HPDE6-E6E7 (cell line): ENCODE measurements around the gene CDK16.

Source experiments
- DNase-seq: peaks from one replicate; pipeline ENCODE4 v3.0.0; 2011; ENCODE audit warnings: missing footprints; ENCODE audit errors: extremely low spot score

The CDK16 gene

DNA sequence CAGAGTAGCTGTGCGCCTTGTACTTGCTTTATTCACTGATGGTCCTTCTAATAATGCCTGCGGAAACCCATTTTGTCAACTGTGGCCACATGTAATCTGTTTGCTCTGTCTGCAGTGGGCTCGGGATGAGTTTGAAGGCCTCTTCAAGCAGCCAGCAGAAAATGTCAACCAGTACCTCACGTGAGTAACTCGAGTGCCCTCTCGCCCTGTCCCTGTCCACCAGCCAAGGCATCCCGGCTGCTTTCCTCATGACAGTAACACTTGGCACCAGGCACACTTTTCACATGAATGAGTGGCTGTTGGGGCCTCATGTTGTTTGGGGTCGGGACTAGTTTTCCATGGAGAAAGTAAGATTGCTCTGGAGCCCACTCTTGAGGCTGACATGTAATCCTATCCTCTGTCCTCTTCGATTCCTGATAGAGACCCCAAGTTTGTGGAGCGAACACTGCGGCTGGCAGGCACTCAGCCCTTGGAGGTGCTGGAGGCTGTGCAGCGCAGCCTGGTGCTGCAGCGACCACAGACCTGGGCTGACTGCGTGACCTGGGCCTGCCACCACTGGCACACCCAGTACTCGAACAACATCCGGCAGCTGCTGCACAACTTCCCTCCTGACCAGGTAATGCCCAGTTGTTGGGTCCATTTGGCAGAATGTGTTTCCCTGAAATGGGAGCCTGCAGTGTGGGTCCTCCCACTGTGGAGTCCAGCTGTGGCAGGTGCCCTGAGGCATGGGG lies 8.8 kb upstream of the CDK16 start:
- no peak for DNase-seq

DNA sequence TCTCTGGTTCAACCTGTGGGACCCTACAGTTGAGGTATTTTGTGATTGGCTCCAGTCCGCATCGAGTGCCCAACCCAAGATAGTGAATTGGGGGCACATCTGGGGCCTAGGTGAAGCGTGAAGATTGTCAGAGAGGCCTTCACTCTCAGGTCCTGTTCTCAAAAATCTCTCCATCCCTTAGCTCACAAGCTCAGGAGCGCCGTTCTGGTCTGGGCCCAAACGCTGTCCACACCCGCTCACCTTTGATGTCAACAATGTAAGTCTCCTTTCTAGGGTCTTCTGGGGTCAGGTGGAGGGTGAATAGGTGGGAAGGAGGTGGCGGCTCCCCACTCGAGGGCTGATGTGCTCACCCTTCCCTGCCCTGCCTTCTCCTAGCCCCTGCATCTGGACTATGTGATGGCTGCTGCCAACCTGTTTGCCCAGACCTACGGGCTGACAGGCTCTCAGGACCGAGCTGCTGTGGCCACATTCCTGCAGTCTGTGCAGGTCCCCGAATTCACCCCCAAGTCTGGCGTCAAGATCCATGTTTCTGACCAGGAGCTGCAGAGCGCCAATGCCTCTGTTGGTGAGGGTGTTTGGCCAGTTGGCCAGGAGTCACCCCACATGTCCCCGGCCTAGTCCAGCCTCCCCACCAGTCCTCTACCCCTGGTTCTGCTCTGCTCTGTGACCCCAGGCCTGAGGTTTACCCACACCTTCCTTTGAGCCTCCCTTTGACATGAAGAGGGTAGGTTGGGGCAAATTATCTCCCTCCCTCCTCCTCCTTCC lies 7.6 kb upstream of the CDK16 start:
- DNase-seq = no peak

DNA sequence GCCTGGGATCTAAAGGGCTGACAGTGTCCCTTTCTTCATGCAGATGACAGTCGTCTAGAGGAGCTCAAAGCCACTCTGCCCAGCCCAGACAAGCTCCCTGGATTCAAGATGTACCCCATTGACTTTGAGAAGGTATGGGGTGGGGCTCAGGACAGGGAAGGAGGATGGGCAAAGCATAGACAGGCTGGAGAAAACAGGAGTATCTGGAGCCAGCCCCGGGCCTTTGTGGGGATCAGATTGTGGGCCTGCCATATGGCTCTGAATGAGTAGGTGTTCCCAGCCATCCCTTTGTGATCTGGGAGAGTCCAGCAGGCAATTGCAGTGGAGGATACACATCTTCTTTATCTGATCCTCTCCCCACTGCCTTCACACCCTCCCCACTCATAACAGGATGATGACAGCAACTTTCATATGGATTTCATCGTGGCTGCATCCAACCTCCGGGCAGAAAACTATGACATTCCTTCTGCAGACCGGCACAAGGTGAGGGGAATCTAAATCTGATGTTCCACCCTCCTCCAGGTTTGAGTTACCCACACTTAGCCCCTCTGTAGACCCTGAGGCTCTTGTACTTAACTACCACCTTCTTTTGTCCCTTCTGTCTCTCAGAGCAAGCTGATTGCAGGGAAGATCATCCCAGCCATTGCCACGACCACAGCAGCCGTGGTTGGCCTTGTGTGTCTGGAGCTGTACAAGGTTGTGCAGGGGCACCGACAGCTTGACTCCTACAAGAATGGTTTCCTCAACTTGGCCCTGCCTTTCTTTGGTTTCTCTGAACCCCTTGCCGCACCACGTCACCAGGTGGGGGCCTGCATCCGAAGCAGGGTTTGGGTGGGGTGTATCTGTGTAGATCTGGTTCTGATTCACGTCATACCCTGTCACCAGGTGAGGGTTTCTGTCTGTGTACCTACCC lies 5.8 kb upstream of the CDK16 start:
- no peak for DNase-seq

DNA sequence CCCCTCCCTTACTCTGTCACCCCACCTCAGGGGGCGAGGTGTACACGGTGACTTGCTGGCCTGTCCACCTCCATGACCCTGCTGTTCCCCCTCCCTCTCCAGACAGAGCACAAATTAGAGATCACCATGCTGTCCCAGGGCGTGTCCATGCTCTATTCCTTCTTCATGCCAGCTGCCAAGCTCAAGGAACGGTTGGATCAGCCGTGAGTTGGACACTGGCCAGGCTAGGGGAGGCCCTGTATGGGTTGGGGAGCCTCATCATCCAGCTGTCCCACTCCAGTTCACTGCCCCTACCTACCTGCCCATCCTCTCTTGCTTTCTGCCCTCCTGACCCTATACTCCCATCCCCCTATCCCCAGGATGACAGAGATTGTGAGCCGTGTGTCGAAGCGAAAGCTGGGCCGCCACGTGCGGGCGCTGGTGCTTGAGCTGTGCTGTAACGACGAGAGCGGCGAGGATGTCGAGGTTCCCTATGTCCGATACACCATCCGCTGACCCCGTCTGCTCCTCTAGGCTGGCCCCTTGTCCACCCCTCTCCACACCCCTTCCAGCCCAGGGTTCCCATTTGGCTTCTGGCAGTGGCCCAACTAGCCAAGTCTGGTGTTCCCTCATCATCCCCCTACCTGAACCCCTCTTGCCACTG lies 3.9 kb upstream of the CDK16 start:
- DNase-seq = no peak

DNA sequence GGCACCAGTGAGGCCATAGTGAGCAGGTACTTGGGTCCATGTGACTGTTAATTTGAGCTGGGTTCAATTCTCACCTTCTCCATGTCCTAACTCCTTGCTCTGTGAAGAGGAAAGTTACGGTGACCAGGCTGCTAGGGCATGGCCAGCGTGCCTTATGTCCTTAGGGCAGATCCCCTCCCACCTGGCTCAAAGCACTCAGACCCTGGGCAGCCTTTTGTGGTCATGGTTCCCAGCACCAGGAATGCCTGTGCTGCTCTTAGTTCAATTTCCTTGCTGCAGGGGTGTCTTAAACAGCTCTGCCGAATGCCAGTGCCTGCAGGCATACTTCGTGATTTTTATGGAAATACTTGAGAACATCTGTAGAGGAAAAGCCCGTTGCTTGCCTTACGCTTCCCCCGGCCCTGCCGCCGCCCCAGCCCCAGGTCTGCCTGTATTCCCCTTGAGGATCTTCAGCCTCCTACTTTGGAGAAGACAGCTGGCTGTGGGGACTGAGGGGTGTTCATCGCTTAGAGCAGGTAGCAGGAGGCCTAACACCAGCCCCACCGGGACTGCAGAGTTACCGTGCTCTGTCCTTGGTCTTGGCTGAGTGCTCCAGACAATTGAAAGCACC lies 3.1 kb upstream of the CDK16 start:
- DNase-seq = no peak

DNA sequence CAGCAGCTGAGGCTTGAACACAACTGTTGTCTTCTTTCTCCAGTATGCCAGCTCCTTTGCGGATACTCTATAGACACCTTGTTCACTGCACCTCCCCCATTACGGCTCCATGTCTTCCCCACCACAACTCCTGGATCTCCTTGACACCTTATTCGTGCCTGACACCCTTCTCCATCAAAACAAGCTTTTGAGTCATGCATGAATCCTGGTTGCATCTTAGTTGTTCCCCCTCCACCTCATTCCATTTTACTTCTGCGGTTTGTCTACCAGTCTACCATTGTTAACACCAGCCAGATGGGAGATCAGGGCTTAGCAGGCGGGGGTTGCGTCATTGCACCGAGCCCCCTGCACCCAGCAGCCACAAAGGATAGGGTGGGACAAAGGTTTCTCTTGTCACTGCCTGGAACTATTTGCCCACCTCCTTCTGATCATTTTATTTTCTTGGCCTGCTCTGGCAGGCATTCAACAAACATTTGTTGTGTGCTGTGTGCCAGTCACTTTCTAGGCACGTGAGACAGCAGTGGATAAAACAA lies 2.0 kb upstream of the CDK16 start:
- DNase-seq = no peak

DNA sequence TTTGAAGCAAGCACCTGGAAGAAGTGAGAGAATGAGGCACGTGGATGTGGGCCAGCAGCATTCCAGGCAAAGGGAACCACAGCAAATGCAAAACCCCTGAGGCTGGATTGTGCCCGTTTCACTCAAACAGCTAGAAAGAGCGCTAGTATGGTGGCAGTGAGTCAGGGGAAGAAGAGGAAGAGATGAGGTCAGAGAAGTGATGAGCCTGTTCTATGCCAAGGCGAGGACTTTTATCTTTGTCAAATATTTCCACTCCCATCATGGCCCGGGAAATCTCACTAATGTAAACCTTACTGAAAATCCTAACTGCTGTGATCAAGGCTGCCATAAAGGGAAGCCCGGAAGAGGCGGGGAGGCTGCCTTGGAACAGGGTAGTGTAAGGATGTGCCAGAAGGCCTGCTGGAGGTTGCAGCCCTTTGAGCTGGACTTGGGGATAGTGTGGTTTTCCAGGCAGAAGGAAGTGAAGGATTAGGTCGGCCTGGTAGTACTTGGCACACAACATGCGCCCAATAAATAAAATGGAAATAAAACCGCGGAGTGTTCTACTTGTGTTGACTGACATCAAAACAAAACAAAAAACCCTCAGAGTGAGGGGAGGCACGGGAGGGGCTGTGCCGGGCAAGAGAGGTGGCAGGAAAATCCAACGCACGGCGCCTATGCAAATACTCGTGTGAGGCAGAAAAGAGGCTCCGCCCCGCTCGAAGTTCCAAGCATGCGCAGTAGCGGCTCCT lies 1.2 kb upstream of the CDK16 start:
- DNase-seq = peak; percentile 70

DNA sequence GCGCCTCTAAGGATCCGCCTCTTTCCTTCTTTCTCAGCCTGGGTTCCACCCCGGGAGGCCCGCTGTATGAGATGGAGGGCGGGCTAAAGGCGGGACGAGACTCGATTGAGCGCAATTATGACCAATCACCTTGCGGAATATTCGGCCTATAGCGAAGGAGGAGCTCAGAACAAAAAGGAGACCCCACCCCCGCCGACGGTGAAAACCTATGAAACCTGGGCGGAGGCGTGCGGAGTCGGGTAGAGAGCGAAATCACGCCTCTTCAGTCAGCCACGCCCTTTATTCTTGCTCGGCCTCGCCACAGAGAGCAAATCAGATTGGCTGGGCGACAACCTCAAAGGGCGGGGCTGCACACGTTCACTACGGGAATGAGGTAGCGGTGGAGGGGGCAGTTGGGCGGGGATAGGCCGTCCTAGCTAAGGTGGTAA lies 615 bp upstream of the CDK16 start:
- peak; percentile 92 for DNase-seq

DNA sequence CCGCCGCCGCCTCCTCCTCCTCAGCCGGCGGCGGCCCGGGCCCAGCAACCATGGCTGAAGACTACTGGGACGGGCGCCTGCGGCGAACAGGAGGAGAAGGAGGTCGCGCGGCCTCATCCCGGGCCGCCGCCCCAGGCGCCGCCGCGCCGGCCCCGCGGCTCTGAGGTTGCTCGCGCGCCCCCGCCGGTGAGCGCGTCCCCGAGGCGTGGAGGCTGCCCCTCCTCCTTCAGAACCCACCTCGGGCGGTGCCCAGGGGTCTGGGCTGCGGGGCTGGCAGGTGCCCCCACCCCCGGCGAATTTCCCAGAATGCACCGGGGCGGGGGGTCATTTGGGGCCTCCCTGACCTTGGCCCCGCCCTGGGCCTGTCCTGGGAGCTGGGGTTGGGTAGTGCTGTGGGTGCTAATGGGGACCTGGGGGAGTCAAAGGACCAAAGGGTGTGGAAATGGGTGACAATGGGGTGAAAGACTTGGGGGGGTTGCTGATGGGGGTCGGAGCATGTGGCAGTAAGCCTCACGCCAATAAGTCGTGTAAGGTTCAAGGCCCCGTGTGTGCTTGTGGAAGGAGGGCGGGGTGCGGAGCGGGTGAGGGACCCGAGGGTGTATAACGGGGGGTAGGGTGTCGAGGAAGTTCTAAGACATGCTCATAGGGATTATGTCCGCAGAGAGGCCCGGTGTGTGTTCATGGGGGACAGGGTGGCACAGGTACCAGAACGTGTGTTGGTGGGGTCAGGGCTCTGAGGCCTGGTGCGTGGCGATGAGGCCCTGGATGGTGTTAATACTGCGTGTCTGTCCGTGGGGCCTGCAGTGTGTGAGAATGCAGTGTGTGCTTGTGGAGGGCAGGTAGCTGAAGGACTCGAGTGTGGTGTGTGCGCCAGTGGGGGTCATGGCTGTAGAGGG lies 687 bp downstream of the CDK16 start:
- no peak for DNase-seq

DNA sequence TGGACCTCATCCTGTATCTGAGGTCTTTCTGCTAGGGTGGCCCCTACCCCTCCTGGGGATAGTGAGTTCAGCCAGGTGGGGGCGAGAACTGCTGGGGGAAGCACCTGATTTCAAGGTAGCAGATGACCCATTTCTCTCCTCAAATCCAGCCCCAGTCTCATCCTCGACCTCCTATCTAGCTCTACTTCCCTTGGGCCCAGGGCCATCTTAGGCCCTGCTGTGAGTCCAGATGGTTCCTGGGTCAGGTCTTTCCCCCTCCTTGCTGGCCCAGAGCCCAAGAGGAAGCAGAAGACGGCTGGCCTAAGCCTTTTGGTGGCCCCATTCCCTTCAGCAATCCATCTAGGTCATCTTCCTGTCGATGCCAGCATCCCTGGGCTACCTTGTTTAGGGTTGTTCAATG lies 3.3 kb downstream of the CDK16 start:
- no peak for DNase-seq

DNA sequence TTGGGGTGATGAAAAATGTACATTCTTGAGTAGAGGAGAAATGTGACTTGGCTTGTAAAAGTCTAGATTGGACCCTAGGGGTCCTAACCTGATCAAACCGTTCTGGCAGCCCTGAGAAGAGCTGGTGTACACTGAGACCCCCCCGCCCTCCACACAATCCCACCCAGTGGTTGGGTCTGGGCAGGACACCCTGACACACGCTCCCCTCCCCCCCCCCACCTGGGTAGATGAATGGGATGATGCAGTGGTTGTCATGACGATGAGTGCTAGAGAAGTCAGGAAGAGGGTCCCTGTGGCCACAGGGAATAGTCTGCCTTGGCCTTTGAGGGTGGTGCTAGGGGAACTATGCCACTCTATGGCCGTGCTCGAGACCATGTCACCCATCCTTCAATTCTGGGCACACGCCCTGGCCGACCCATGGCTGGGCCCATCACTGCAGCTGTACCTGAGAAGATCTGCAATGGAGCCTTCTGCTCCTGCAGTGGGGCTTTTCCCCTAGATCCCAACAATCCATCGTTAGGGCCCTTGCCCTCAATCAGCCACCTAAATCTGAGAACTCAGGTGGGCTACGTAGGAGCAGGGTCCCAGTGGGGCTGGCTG lies 4.4 kb downstream of the CDK16 start:
- DNase-seq = no peak

DNA sequence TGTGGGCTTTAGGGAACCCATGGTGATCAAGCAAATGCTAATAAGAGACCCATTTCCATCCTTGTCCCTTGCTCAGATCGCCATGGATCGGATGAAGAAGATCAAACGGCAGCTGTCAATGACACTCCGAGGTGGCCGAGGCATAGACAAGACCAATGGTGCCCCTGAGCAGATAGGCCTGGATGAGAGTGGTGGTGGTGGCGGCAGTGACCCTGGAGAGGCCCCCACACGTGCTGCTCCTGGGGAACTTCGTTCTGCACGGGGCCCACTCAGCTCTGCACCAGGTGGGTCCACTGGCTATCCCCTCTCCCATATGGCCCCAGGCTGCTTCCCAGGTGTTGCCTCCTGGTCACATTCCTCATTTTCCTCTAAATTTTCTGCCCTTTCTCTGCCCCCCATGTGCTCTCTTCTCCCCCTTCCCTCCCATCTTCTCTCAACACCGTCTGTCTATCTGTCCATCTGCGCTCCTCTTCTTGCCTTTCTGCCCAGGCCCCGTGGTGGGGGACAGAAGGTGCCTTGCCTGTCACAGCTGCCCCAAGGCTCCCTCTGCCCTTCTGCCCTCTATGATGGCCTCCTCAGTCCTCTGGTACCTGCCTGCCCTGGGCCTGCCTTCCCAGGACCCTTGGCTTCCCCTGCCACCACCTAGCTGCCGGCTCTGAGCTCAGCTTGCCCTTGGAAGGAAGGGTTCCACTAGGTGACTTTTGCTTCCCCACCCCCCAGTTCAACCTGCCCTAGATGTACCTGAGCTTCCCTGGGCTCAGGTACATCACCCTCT lies 5.2 kb downstream of the CDK16 start:
- DNase-seq = no peak

DNA sequence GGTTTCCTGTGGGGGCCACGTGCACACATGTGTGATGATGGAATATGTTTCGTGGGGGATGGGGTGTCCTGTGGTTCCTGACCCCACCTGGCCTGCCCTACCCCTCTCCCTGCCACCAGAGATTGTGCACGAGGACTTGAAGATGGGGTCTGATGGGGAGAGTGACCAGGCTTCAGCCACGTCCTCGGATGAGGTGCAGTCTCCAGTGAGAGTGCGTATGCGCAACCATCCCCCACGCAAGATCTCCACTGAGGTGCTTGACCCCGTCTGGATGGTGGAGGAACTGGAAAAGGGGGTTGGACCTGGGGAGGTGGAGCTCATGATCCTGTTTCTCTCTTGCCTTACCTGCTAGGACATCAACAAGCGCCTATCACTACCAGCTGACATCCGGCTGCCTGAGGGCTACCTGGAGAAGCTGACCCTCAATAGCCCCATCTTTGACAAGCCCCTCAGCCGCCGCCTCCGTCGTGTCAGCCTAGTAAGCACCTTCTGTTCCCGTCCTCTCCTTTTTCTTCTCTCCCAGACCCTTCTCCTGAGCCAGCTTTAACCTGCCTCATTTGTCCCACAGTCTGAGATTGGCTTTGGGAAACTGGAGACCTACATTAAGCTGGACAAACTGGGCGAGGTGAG lies 5.9 kb downstream of the CDK16 start:
- DNase-seq = no peak

DNA sequence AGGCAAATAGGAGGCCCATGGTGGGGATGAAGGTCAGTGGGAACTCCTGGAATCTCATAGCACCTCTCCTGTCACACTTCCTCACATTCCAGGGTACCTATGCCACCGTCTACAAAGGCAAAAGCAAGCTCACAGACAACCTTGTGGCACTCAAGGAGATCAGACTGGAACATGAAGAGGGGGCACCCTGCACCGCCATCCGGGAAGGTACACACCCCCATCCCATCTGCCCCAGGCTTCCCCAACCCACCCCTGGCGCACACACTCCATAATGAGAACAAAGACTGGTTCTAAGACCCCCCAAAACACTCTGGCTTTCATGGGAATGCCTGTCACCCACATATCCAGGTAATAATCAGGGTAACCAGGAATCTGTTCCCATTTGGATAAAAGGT lies 6.4 kb downstream of the CDK16 start:
- DNase-seq = no peak

DNA sequence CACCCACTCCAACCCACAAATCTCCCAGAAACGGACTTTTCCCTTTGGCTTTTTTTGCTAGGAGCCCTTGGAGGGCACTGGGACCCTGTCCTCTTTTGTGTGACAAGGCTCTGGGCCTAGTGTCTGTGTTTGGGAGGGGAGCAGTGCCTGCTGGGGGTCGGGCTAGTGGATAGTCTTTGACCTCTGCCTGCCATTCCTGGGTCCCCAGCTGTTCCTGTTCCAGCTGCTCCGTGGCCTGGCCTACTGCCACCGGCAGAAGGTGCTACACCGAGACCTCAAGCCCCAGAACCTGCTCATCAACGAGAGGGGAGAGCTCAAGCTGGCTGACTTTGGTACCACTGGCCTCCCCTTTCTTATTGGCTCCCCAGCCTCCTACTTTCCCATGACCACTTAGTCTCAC lies 7.6 kb downstream of the CDK16 start:
- no peak for DNase-seq

DNA sequence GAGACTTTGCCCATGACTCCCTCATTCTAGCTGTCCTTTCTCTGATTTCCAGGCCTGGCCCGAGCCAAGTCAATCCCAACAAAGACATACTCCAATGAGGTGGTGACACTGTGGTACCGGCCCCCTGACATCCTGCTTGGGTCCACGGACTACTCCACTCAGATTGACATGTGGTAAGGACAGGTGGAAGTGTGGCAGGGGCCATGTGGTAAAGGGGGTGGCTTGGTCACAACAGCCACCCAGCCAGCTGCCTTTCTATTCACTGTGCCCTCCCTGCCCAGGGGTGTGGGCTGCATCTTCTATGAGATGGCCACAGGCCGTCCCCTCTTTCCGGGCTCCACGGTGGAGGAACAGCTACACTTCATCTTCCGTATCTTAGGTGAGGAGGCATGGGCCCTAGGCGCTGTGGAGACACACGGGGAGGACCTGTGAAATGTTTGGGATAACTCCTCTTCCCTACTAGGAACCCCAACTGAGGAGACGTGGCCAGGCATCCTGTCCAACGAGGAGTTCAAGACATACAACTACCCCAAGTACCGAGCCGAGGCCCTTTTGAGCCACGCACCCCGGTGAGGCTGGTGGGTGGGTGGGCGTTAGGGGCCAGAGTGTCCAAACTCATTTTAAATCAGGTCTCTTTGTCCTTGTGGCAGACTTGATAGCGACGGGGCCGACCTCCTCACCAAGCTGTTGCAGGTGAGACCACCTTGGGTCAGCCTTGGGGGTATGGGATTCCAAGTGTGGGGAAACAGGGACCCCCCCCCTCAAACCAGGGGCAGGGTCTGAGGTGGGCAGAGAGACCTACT lies 8.3 kb downstream of the CDK16 start:
- DNase-seq = no peak

DNA sequence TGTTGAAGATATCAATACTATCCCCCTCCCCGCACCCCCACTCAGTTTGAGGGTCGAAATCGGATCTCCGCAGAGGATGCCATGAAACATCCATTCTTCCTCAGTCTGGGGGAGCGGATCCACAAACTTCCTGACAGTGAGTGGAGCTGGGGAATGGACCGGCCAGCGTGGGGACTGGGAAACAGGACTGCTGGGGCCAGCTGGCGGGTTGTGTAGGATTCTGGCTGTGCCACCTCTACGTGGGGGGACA lies 8.8 kb downstream of the CDK16 start:
- no peak for DNase-seq
